ENCODE measurements around the gene SIPA1.

DNA sequence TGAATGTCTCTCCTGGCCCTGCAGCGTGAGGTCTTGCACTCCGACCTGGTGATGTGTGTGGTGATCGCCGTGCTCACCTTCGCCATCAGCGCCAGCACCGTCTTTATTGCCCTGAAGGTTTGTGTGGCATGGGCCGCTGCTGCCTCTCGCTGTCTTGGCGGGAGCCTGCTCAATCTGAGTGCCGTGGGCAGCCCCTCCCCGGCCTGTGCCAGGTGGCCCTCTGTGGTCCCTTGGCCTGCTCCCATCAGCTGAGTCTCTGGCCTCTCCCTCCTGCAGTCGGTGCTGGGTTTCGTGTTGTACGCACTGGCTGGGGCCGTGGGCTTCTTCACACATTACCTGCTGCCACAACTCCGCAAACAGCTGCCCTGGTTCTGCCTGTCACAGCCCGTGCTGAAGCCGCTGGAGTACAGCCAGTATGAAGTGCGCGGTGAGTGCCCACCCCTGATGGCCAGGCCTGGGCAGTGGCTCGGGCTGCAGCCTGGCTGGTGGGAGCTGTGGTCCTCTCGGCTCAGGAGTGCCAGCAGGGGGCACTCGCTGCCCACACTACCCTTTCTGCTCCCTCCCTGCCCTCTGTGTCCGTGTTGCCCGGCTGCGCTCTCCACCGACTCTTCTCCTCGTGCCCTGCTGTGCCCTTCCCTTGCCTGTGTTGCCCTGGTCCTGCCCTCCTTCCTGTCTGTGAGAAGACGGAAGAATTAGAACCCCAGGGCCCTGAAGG is 12.1 kb upstream of the SIPA1 start:
- TF ChIP-seq, protein P1, sequence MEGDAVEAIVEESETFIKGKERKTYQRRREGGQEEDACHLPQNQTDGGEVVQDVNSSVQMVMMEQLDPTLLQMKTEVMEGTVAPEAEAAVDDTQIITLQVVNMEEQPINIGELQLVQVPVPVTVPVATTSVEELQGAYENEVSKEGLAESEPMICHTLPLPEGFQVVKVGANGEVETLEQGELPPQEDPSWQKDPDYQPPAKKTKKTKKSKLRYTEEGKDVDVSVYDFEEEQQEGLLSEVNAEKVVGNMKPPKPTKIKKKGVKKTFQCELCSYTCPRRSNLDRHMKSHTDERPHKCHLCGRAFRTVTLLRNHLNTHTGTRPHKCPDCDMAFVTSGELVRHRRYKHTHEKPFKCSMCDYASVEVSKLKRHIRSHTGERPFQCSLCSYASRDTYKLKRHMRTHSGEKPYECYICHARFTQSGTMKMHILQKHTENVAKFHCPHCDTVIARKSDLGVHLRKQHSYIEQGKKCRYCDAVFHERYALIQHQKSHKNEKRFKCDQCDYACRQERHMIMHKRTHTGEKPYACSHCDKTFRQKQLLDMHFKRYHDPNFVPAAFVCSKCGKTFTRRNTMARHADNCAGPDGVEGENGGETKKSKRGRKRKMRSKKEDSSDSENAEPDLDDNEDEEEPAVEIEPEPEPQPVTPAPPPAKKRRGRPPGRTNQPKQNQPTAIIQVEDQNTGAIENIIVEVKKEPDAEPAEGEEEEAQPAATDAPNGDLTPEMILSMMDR (IDR thresholded peaks at IDR 0.05), result peak; percentile 27 to 39
- TF ChIP-seq EP300 (IDR thresholded peaks at IDR 0.05) (no peak), POLR2AphosphoS5 (IDR thresholded peaks at IDR 0.05) (no peak)

Data from suprapubic skin (tissue), 4 donors.